ENCODE measurements around the gene OR2A25. TPM values are rescaled to one million over a fixed set of nuclear protein-coding genes. Genes with fewer than 3 reads are reported as not detected.
"Not testable (repeated sequence)": the region's sequence is repeated elsewhere in the genome, so short reads cannot be mapped to it uniquely, and the experiment has no call there.

OR2A25 gene
- polyA plus RNA-seq (ENCODE audit: insufficient read length in 3 of 3) = not detected

- no peak for DNase-seq (ENCODE audit: low read depth in 3 of 3, low spot score in 2 of 3)
Measured at GRCh38 chr7:144069511-144069910, at the start of gene OR2A25. Gene OR2A25, plus strand, starts transcription at chr7:144069811. Its CDS starts 4,409 bp downstream, at chr7:144074220.

GRCh38 chr7:144020340-144020739 is 49.3 kb upstream of the OR2A25 start:
- DNase-seq (ENCODE audit: low read depth in 3 of 3, low spot score in 2 of 3) = no peak

- DNase-seq (ENCODE audit: low read depth in 3 of 3, low spot score in 2 of 3) = no peak
Measured at GRCh38 chr7:144022169-144022568, 47.4 kb upstream of the OR2A25 start.

GRCh38 chr7:144023171-144023827 is 46.3 kb upstream of the OR2A25 start:
- DNase-seq (ENCODE audit: low read depth in 3 of 3, low spot score in 2 of 3) = no peak

- no peak for DNase-seq (ENCODE audit: low read depth in 3 of 3, low spot score in 2 of 3)
Measured at GRCh38 chr7:144024213-144024612, 45.4 kb upstream of the OR2A25 start.

- no peak for DNase-seq (ENCODE audit: low read depth in 3 of 3, low spot score in 2 of 3)
Measured at GRCh38 chr7:144026203-144026883, 43.3 kb upstream of the OR2A25 start.

GRCh38 chr7:144027070-144027469 is 42.5 kb upstream of the OR2A25 start:
- peak in 1 of 3 donors; percentile 4 for DNase-seq (ENCODE audit: low read depth in 3 of 3, low spot score in 2 of 3)

- no peak for DNase-seq (ENCODE audit: low read depth in 3 of 3, low spot score in 2 of 3)
Measured at GRCh38 chr7:144027974-144028373, 41.6 kb upstream of the OR2A25 start.

GRCh38 chr7:144028547-144028946 is 41.1 kb upstream of the OR2A25 start:
- DNase-seq (ENCODE audit: low read depth in 3 of 3, low spot score in 2 of 3) = no peak

- DNase-seq (ENCODE audit: low read depth in 3 of 3, low spot score in 2 of 3) = no peak
Measured at GRCh38 chr7:144032516-144032915, 37.1 kb upstream of the OR2A25 start.

GRCh38 chr7:144032985-144033709 is 36.5 kb upstream of the OR2A25 start:
- no peak for DNase-seq (ENCODE audit: low read depth in 3 of 3, low spot score in 2 of 3)

- no peak for DNase-seq (ENCODE audit: low read depth in 3 of 3, low spot score in 2 of 3)
Measured at GRCh38 chr7:144035385-144035784, 34.2 kb upstream of the OR2A25 start.

- no peak for DNase-seq (ENCODE audit: low read depth in 3 of 3, low spot score in 2 of 3)
Measured at GRCh38 chr7:144036302-144036885, 33.2 kb upstream of the OR2A25 start.

GRCh38 chr7:144037414-144038035 is 32.1 kb upstream of the OR2A25 start:
- no peak for DNase-seq (ENCODE audit: low read depth in 3 of 3, low spot score in 2 of 3)

GRCh38 chr7:144038887-144039286 is 30.7 kb upstream of the OR2A25 start:
- no peak for DNase-seq (ENCODE audit: low read depth in 3 of 3, low spot score in 2 of 3)

- no peak for DNase-seq (ENCODE audit: low read depth in 3 of 3, low spot score in 2 of 3)
Measured at GRCh38 chr7:144048648-144049047, 21.0 kb upstream of the OR2A25 start, which contains the start of gene OR2A5. Gene OR2A5, plus strand, starts transcription at chr7:144048948. Its CDS starts 1,454 bp downstream, at chr7:144050402.

GRCh38 chr7:144049491-144049890 is 20.1 kb upstream of the OR2A25 start:
- DNase-seq (ENCODE audit: low read depth in 3 of 3, low spot score in 2 of 3) = no peak

- DNase-seq (ENCODE audit: low read depth in 3 of 3, low spot score in 2 of 3) = no peak
Measured at GRCh38 chr7:144050093-144050492, 19.5 kb upstream of the OR2A25 start.

GRCh38 chr7:144050884-144051283 is 18.7 kb upstream of the OR2A25 start:
- not testable (repeated sequence) for DNase-seq (ENCODE audit: low read depth in 3 of 3, low spot score in 2 of 3)

GRCh38 chr7:144057954-144058353 is 11.7 kb upstream of the OR2A25 start:
- no peak for DNase-seq (ENCODE audit: low read depth in 3 of 3, low spot score in 2 of 3)

- no peak for DNase-seq (ENCODE audit: low read depth in 3 of 3, low spot score in 2 of 3)
Measured at GRCh38 chr7:144063710-144064109, 5.9 kb upstream of the OR2A25 start.

Data from right renal cortex interstitium (tissue), 3 donors.